Ectodermal cell (in vitro differentiated cells): Measurements from ENCODE around the gene CHP1.
"Not testable (repeated sequence)": the region's sequence is repeated elsewhere in the genome, so short reads cannot be mapped to it uniquely, and the experiment has no call there.

ENCODE experiments used
- H3K27ac ChIP-seq: 2 replicates; pipeline ENCODE4 v1.7.0; 2013; ENCODE audit warnings: mild to moderate bottlenecking, low read depth, low read length; ENCODE audit not compliant: insufficient read depth, poor library complexity, severe bottlenecking
- H3K27me3 ChIP-seq: 2 replicates; pipeline ENCODE4 v1.7.0; 2013; ENCODE audit warnings: mild to moderate bottlenecking, low read length; ENCODE audit not compliant: insufficient read depth, control insufficient read depth, poor library complexity, severe bottlenecking
- H3K36me3 ChIP-seq: one replicate; pipeline ENCODE4 v1.7.0; 2013; ENCODE audit warnings: low read length; ENCODE audit not compliant: control insufficient read depth, insufficient read depth
- H3K4me1 ChIP-seq: one replicate; pipeline ENCODE4 v1.7.0; 2013; ENCODE audit warnings: low read length; ENCODE audit not compliant: control insufficient read depth, insufficient read depth
- H3K4me3 ChIP-seq: 2 replicates; pipeline ENCODE4 v1.7.0; 2013; ENCODE audit warnings: low read depth, low read length, control low read depth; ENCODE audit not compliant: insufficient read depth
- H3K9me3 ChIP-seq: 2 replicates; pipeline ENCODE4 v1.7.0; 2013; ENCODE audit warnings: mild to moderate bottlenecking, low read length, moderate library complexity; ENCODE audit not compliant: control insufficient read depth
- WGBS, 2 experiments: methylation state at CpG; one replicate each; pipeline ENCODE4 v1.1.7; 2013; ENCODE audit warnings: missing lambda C conversion rate in 2 of 2; 5-methylcytosine and 5-hydroxymethylcytosine counted together

Gene CHP1

GRCh38 chr15:41288464-41288863, 57.4 kb downstream of the CHP1 start:
- WGBS, 2 experiments: 90% methylated on average over 1 of the region's 1 CpG; no CpG with 5 or more reads in 1 of the 2 experiments

GRCh38 chr15:41289953-41290352, 58.9 kb downstream of the CHP1 start:
- no peak overlapping the region for H3K4me3 ChIP-seq
- no peaks in the 10 kb centered on the region for H3K9me3 ChIP-seq
- no peak overlapping the region for H3K27ac ChIP-seq
- WGBS, 2 experiments: 96 to 100% methylated on average over 1 to 2 of the region's 2 CpGs
- no peaks in the 10 kb centered on the region for H3K27me3 ChIP-seq
- H3K4me1 ChIP-seq: no peaks in the 10 kb centered on the region
- H3K36me3 ChIP-seq: peaks cover 36% of the 10 kb centered on the region

More at GRCh38 chr15:41288464-41288863, 57.4 kb downstream of the CHP1 start:
- Histone ChIP-seq H3K27ac (no peak overlapping the region), H3K4me1 (no peaks in the 10 kb centered on the region), H3K9me3 (no peaks in the 10 kb centered on the region), H3K36me3 (peaks cover 31% of the 10 kb centered on the region), H3K27me3 (no peaks in the 10 kb centered on the region), H3K4me3 (no peak overlapping the region)

GRCh38 chr15:41291065-41291631, 60.1 kb downstream of the CHP1 start:
- Histone ChIP-seq H3K36me3 (peaks cover 30% of the 10 kb centered on the region), H3K4me1 (no peaks in the 10 kb centered on the region), H3K9me3 (no peaks in the 10 kb centered on the region), H3K27ac (no peak overlapping the region), H3K4me3 (no peak overlapping the region), H3K27me3 (no peaks in the 10 kb centered on the region)
- 92 to 94% methylated on average over 9 of the region's 9 CpGs for WGBS, 2 experiments

- Histone ChIP-seq H3K36me3 (peaks cover 27% of the 10 kb centered on the region), H3K4me1 (no peaks in the 10 kb centered on the region), H3K9me3 (no peaks in the 10 kb centered on the region), H3K27ac (no peak overlapping the region), H3K4me3 (no peak overlapping the region), H3K27me3 (no peaks in the 10 kb centered on the region)
- WGBS, 2 experiments: 100% methylated on average over 1 of the region's 1 CpG; no CpG with 5 or more reads in 1 of the 2 experiments
Measured at GRCh38 chr15:41292521-41292920, 61.5 kb downstream of the CHP1 start.

GRCh38 chr15:41301139-41301538, 70.1 kb downstream of the CHP1 start:
- H3K36me3 ChIP-seq: peaks cover 11% of the 10 kb centered on the region
- H3K4me1 ChIP-seq, H3K4me3 ChIP-seq, H3K9me3 ChIP-seq, H3K27ac ChIP-seq, H3K27me3 ChIP-seq: not testable (repeated sequence)
- WGBS, 2 experiments: 92 to 94% methylated on average over 2 of the region's 2 CpGs

- no peaks in the 10 kb centered on the region for H3K4me1 ChIP-seq
- no peaks in the 10 kb centered on the region for H3K27me3 ChIP-seq
- WGBS, 2 experiments: 94 to 95% methylated on average over 1 of the region's 1 CpG
- H3K4me3 ChIP-seq: no peak overlapping the region
- H3K27ac ChIP-seq: no peak overlapping the region
- no peaks in the 10 kb centered on the region for H3K9me3 ChIP-seq
- H3K36me3 ChIP-seq: peaks cover 11% of the 10 kb centered on the region
Measured at GRCh38 chr15:41301587-41301986, 70.5 kb downstream of the CHP1 start.

GRCh38 chr15:41304149-41304770, 73.2 kb downstream of the CHP1 start:
- Histone ChIP-seq H3K4me1 (no peaks in the 10 kb centered on the region), H3K36me3 (peaks cover 4% of the 10 kb centered on the region), H3K27me3 (no peaks in the 10 kb centered on the region), H3K9me3 (no peaks in the 10 kb centered on the region), H3K4me3 (no peak overlapping the region), H3K27ac (no peak overlapping the region)
- 92 to 96% methylated on average over 3 of the region's 3 CpGs for WGBS, 2 experiments

GRCh38 chr15:41307679-41308078, 76.6 kb downstream of the CHP1 start:
- Histone ChIP-seq H3K9me3 (no peaks in the 10 kb centered on the region), H3K36me3 (no peaks in the 10 kb centered on the region), H3K27me3 (no peaks in the 10 kb centered on the region), H3K4me1 (no peaks in the 10 kb centered on the region), H3K27ac (no peak overlapping the region), H3K4me3 (no peak overlapping the region)
- 81 to 86% methylated on average over 5 of the region's 5 CpGs for WGBS, 2 experiments

GRCh38 chr15:41309226-41309905, 78.3 kb downstream of the CHP1 start:
- Histone ChIP-seq H3K36me3 (no peaks in the 10 kb centered on the region), H3K4me3 (no peak overlapping the region), H3K9me3 (no peaks in the 10 kb centered on the region), H3K4me1 (no peaks in the 10 kb centered on the region), H3K27me3 (no peaks in the 10 kb centered on the region), H3K27ac (no peak overlapping the region)
- 94 to 100% methylated on average over 2 of the region's 2 CpGs for WGBS, 2 experiments

- H3K36me3 ChIP-seq: peaks cover 18% of the 10 kb centered on the region
- not testable (repeated sequence) for H3K4me1 ChIP-seq
- 95 to 96% methylated on average over 38 to 39 of the region's 39 CpGs for WGBS, 2 experiments
Measured at GRCh38 chr15:41320805-41321330, 89.8 kb downstream of the CHP1 start.

More at GRCh38 chr15:41320805-41321330, 89.8 kb downstream of the CHP1 start:
- H3K27me3 ChIP-seq, H3K27ac ChIP-seq, H3K4me3 ChIP-seq, H3K9me3 ChIP-seq: not testable (repeated sequence)
